A673 (cell line): ENCODE measurements around the gene AFG1L. TPM values are rescaled to one million over a fixed set of nuclear protein-coding genes. Genes with fewer than 3 reads are reported as not detected.

ENCODE experiments used
- BruUV-seq: library from RNA; stranded (reverse); fragments of 400-500 nt; replicated peaks from 2 replicates; lab custom pipeline; 2021; lab: Mats Ljungman, UMichigan
- CTCF ChIA-PET: fragments of 300-600 bp; sonication (Branson Sonifier 250); formaldehyde crosslinking; loops from one replicate; lab custom pipeline; 2022; ENCODE audit warnings: antibody characterized with exemption; lab: Charles Lee
- POLR2A ChIA-PET: fragments of 300-600 bp; sonication (Branson Sonifier 250); formaldehyde crosslinking; loops from one replicate; lab custom pipeline; 2022; ENCODE audit warnings: antibody characterized with exemption; ENCODE audit not compliant: low non-redundant PET; lab: Charles Lee
- DNase-seq: peaks from one replicate; pipeline ENCODE4 v3.0.0-alpha.2; 2015; ENCODE audit warnings: low spot score
- H3K27ac ChIP-seq: fragments of 200-600 bp; sonication (generic); 2 replicates; pipeline ENCODE4 v1.5.1; 2016; ENCODE audit warnings: mixed run types, low read depth, mild to moderate bottlenecking, mixed read lengths, antibody characterized with exemption, low read length; ENCODE audit not compliant: poor library complexity, severe bottlenecking
- H3K27me3 ChIP-seq: fragments of 200-600 bp; sonication (generic); replicated peaks from 2 replicates; pipeline ENCODE4 v1.6.1; 2017; ENCODE audit warnings: mixed run types, low read depth, mild to moderate bottlenecking, mixed read lengths, antibody characterized with exemption, low read length; ENCODE audit not compliant: insufficient read depth, poor library complexity
- H3K36me3 ChIP-seq: fragments of 200-600 bp; sonication (generic); 2 replicates; pipeline ENCODE4 v1.6.1; 2016; ENCODE audit warnings: mixed run types, mild to moderate bottlenecking, mixed read lengths, antibody characterized with exemption, low read length; ENCODE audit not compliant: insufficient read depth, poor library complexity, severe bottlenecking
- H3K4me1 ChIP-seq: fragments of 200-600 bp; sonication (generic); 2 replicates; pipeline ENCODE4 v1.6.1; 2017; ENCODE audit warnings: mixed run types, mild to moderate bottlenecking, mixed read lengths, antibody characterized with exemption, low read length; ENCODE audit not compliant: insufficient read depth, poor library complexity, severe bottlenecking
- H3K4me3 ChIP-seq: fragments of 200-600 bp; sonication (generic); 2 replicates; pipeline ENCODE4 v1.5.1; 2016; ENCODE audit warnings: low read depth, mixed run types, mild to moderate bottlenecking, mixed read lengths, low read length; ENCODE audit not compliant: poor library complexity, severe bottlenecking
- H3K9me3 ChIP-seq: fragments of 200-600 bp; sonication (generic); 2 replicates; pipeline ENCODE4 v1.6.1; 2016; ENCODE audit warnings: mixed run types, low read depth, mild to moderate bottlenecking, mixed read lengths, antibody characterized with exemption, low read length; ENCODE audit not compliant: poor library complexity, severe bottlenecking
- EZH2 ChIP-seq: fragments of 200-600 bp; sonication (generic); IDR thresholded peaks from 2 replicates; pipeline ENCODE4 v1.6.1; 2017; ENCODE audit warnings: borderline replicate concordance, low read depth, mild to moderate bottlenecking, mixed read lengths, antibody characterized with exemption, low read length; ENCODE audit not compliant: poor library complexity, severe bottlenecking
- intact Hi-C: fragments of 100-400 bp; cut with micrococcal nuclease; formaldehyde crosslinking; loops from one replicate; pipeline ENCODE4 v1.10.0; 2022; ENCODE audit not compliant: unreplicated experiment
- total RNA-seq: library from RNA; stranded (reverse); gene quantifications from 2 replicates; pipeline ENCODE4 v1.2.3, GENCODE V29; 2021
- TF ChIP-seq, protein P1 (sequence below): fragments of 300-800, 200-600 bp; sonication (generic); conservative IDR thresholded peaks from 2 replicates; pipeline ENCODE4 v1.5.1; 2017; ENCODE audit warnings: low read depth, mild to moderate bottlenecking, antibody characterized with exemption, low read length, moderate library complexity, mixed read lengths

The AFG1L gene
- total RNA-seq, 1 experiment from 2014 or later: 7.5 TPM

DNA sequence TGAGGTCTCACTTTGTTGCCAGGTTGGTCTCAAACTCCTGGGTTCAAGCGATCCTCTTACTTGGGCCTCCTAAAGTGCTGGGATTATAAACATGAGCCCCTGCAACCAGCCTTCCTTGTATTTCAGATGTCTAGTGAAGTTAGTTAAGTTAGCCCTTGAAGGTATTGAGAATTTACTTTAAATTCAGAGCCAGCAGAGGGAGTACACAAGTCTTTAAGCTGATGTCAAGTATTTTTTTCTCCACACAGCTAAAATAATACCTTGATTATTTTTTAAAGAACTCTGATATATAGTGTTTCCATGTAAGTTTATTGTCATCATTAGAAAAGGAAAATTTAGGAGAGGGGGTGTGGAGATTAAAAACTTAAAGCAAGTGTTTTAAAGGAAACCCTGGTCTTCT is 275.7 kb downstream of the AFG1L start:
- no TSS peak for BruUV-seq
- TF ChIP-seq, protein P1, sequence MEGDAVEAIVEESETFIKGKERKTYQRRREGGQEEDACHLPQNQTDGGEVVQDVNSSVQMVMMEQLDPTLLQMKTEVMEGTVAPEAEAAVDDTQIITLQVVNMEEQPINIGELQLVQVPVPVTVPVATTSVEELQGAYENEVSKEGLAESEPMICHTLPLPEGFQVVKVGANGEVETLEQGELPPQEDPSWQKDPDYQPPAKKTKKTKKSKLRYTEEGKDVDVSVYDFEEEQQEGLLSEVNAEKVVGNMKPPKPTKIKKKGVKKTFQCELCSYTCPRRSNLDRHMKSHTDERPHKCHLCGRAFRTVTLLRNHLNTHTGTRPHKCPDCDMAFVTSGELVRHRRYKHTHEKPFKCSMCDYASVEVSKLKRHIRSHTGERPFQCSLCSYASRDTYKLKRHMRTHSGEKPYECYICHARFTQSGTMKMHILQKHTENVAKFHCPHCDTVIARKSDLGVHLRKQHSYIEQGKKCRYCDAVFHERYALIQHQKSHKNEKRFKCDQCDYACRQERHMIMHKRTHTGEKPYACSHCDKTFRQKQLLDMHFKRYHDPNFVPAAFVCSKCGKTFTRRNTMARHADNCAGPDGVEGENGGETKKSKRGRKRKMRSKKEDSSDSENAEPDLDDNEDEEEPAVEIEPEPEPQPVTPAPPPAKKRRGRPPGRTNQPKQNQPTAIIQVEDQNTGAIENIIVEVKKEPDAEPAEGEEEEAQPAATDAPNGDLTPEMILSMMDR: no peak
- TF ChIP-seq EZH2: no peak
- Histone ChIP-seq H3K27ac (no peak overlapping the region), H3K9me3 (no peaks in the 10 kb centered on the region), H3K36me3 (no peaks in the 10 kb centered on the region), H3K4me3 (no peak overlapping the region), H3K4me1 (peaks cover 4% of the 10 kb centered on the region), H3K27me3 (no peaks in the 10 kb centered on the region)
- ChIA-PET POLR2A (no interaction called here), CTCF (no interaction called here)
- intact Hi-C loops: no loop called here
- no peak for DNase-seq

DNA sequence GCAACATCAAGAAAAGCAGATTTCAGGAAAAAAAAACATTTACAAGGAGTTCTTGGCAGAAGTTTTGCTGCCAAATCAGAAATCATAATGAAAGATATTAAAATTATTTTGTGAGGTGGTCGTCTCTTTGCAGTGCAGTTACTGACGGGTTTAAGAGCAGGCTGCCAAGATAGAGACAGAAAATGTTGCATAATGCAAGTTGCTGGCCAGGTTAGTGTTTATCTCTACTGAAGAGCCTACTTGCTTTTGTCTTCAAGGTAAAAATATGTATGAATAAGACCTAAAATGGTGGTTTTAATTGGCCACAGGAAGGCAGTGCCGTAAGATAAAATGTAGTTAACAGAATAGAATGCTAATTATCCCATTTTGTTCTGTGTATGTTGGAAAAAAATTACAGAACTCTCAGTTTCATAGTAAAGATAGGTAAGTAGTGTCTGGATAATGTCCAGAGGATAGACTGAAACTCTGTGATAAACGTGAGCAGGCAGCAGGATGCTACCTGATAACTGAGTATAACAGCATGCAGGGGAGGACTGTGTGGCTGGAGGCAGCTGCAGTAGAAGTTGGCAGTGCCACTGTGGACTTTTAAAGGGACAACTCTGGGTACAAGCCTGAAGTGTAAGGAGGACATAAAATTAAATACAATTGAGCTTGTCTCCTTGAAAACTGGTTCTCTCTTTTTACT is 279.7 kb downstream of the AFG1L start:
- intact Hi-C loops: no loop called here
- H3K36me3 ChIP-seq: no peaks in the 10 kb centered on the region
- no peaks in the 10 kb centered on the region for H3K4me1 ChIP-seq
- no peak overlapping the region for H3K27ac ChIP-seq
- CTCF ChIA-PET: no interaction called here
- no peak overlapping the region for H3K4me3 ChIP-seq
- no peaks in the 10 kb centered on the region for H3K27me3 ChIP-seq
- no TSS peak for BruUV-seq
- POLR2A ChIA-PET: no interaction called here
- TF ChIP-seq, protein P1: no peak
- no peak for TF ChIP-seq EZH2
- DNase-seq: no peak
- H3K9me3 ChIP-seq: no peaks in the 10 kb centered on the region

Other genes starting within 250 kb of the AFG1L start
- 19.7 and 23.8 TPM in 2 replicates for gene OSTM1, start 220.3 kb upstream of the AFG1L start, total RNA-seq
- not detected in 2 replicates for gene NR2E1, start 129.0 kb upstream of the AFG1L start, total RNA-seq
- 104 and 105 TPM in 2 replicates for gene SNX3, start 34.0 kb upstream of the AFG1L start, total RNA-seq